ENCODE results near the gene BPHL. TPM values are rescaled to one million over a fixed set of nuclear protein-coding genes. Genes with fewer than 3 reads are reported as not detected.

The BPHL gene
- total and polyA plus RNA-seq, 2 experiments from 2014 or later = 22.8 to 45.5 TPM

DNA sequence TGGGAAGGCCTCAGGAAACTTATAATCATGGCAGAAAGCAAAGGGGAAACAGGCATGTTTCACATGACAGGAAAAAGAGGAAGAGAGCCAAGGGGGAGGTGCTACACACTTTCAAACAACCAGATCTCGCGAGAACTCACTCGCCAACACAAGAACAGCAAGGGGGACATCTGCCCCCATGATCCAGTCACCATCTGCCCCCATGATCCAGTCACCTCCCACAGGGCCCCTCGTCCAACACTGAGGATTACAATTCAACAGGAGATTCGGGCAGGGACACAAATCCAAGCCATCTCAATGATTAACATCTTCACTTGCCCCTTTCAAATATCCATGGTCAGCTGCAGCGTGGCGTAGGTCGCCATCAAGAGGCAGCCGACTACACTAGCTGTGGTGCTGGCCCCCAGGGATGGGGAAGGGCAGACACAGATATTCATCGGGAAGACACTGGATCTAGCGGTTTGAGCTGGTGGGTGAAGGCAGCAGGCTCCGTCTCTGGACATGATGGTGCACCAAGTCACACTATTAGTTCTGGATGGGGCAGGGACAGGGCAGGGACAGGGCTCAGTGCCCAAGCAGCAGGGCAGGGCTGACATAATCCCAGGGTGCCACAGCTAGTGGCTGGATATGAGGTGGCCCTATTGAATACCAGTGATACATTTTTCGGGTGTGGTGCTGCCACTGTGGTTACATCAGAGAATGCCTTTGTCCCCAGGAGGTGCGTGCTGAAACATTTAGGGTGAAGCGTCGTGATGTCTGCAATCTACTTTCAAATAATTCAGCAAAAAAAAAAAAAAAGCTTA lies 77.4 kb downstream of the BPHL start:
- H3K9me3 Mint-ChIP-seq = peaks cover 8% of the 10 kb centered on the region; the same call in 1 of the 3 replicates
- no peak overlapping the region for H3K4me3 Mint-ChIP-seq
- ATAC-seq = peak; percentile 77
- H4K20me1 ChIP-seq (replicated peaks; ENCODE audit: insufficient read depth) = no peaks in the 10 kb centered on the region
- H3K36me3 ChIP-seq (ENCODE audit: insufficient read depth) = no peaks in the 10 kb centered on the region
- peak; percentile 71 for DNase-seq (ENCODE audit: low spot score)
- H3K27ac Mint-ChIP-seq = no peak overlapping the region
- peak overlapping the region; percentile 56 for H3K4me2 ChIP-seq
- H3K27ac ChIP-seq (ENCODE audit: low read depth) = peak overlapping the region; percentile 78
- H3K4me1 ChIP-seq (ENCODE audit: insufficient read depth) = peaks cover 38% of the 10 kb centered on the region
- H3K79me2 ChIP-seq (replicated peaks; ENCODE audit: insufficient read depth) = no peaks in the 10 kb centered on the region
- peaks cover 5% of the 10 kb centered on the region; the same call in 1 of the 2 replicates for H3K9me2 ChIP-seq (ENCODE audit: insufficient read depth)
- H3K27me3 ChIP-seq (ENCODE audit: insufficient read depth) = no peaks in the 10 kb centered on the region
- H3K27me3 Mint-ChIP-seq (ENCODE audit: insufficient read depth, low read depth, poor library complexity) = peaks cover 8% of the 10 kb centered on the region
- no peak for TF ChIP-seq ZNF462 (CRISPR knock-in tag; IDR thresholded peaks at IDR 0.05)
- TF ChIP-seq, protein P1, sequence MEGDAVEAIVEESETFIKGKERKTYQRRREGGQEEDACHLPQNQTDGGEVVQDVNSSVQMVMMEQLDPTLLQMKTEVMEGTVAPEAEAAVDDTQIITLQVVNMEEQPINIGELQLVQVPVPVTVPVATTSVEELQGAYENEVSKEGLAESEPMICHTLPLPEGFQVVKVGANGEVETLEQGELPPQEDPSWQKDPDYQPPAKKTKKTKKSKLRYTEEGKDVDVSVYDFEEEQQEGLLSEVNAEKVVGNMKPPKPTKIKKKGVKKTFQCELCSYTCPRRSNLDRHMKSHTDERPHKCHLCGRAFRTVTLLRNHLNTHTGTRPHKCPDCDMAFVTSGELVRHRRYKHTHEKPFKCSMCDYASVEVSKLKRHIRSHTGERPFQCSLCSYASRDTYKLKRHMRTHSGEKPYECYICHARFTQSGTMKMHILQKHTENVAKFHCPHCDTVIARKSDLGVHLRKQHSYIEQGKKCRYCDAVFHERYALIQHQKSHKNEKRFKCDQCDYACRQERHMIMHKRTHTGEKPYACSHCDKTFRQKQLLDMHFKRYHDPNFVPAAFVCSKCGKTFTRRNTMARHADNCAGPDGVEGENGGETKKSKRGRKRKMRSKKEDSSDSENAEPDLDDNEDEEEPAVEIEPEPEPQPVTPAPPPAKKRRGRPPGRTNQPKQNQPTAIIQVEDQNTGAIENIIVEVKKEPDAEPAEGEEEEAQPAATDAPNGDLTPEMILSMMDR (conservative IDR thresholded peaks at IDR 0.05; ENCODE audit: low read depth in 2 of 2) = peak; percentile 57 to 87
- peaks cover 19% of the 10 kb centered on the region for H3K4me1 Mint-ChIP-seq
- H2AFZ ChIP-seq = peak overlapping the region; percentile 83; the same call in 1 of the 2 replicates
- peaks cover 6% of the 10 kb centered on the region for H3F3A ChIP-seq (replicated peaks; ENCODE audit: low read depth)
- peaks cover 2% of the 10 kb centered on the region; the same call in 1 of the 3 replicates for H3K36me3 Mint-ChIP-seq (ENCODE audit: low read depth)
- H3K4me3 ChIP-seq = peak overlapping the region; percentile 23; the same call in 1 of the 2 replicates
